ENCODE data around the gene HOXC12.

GRCh38 chr12:53941187-53941586 is 13.5 kb upstream of the HOXC12 start:
- TF ChIP-seq CTCF (conservative IDR thresholded peaks at IDR 0.05; ENCODE audit: low read length) = no peak
- no peak for TF ChIP-seq EZH2phosphoT487 (IDR thresholded peaks at IDR 0.05; ENCODE audit: borderline replicate concordance, low read depth, low read length)

Data from OCI-LY7 (cell line).